Activated CD4-positive, alpha-beta memory T cell treated with anti-CD3 and anti-CD28 coated beads, Interleukin-2, amount 10 ng/mL, durations not matched to agents 7 days and 5 days (primary cell): ENCODE measurements around the gene LDLRAD4. TPM values are rescaled to one million over a fixed set of nuclear protein-coding genes. Genes with fewer than 3 reads are reported as not detected.
"Not testable (repeated sequence)": the region's sequence is repeated elsewhere in the genome, so short reads cannot be mapped to it uniquely, and the experiment has no call there.

ENCODE experiments used
- CTCF ChIA-PET: fragments of 350-600 bp; sonication (Branson Sonifier 250); formaldehyde crosslinking; loops from one replicate; lab custom pipeline; 2021; ENCODE audit warnings: antibody characterized with exemption, inconsistent platforms; lab: Charles Lee
- POLR2A ChIA-PET: fragments of 350-600 bp; sonication (Branson Sonifier 250); formaldehyde crosslinking; loops from one replicate; lab custom pipeline; 2021; ENCODE audit warnings: antibody characterized with exemption; lab: Charles Lee
- DNase-seq: peaks from one replicate; pipeline ENCODE4 v3.0.0-alpha.2; 2020
- H3K27ac Mint-ChIP-seq: one replicate; pipeline ENCODE4 v1.8.0; 2021; ENCODE audit warnings: mild to moderate bottlenecking, mixed read lengths
- H3K27me3 Mint-ChIP-seq: one replicate; pipeline ENCODE4 v1.8.0; 2021; ENCODE audit warnings: mixed read lengths
- H3K36me3 Mint-ChIP-seq: one replicate; pipeline ENCODE4 v1.8.0; 2021; ENCODE audit warnings: low read depth, mixed read lengths
- H3K4me1 Mint-ChIP-seq: one replicate; pipeline ENCODE4 v1.8.0; 2021; ENCODE audit warnings: mixed read lengths
- H3K4me3 Mint-ChIP-seq: one replicate; pipeline ENCODE4 v1.8.0; 2021; ENCODE audit warnings: mild to moderate bottlenecking, mixed read lengths
- H3K9me3 Mint-ChIP-seq: one replicate; pipeline ENCODE4 v1.8.0; 2021; ENCODE audit warnings: mixed read lengths
- total RNA-seq, 2 experiments: library from RNA; stranded (reverse); gene quantifications; one replicate each; pipeline ENCODE4 v1.2.3, GENCODE V29; 2021

LDLRAD4 gene
- total RNA-seq, 2 experiments from 2014 or later = 19.1 to 22.4 TPM

- ChIA-PET POLR2A (interaction anchor here (1.7 kb wide), 1 partner anchor 14 kb away, joined by 10 read pairs; no protein-coding TSS in a partner anchor), CTCF (no interaction called here)
- peaks cover 43% of the 10 kb centered on the region for H3K9me3 Mint-ChIP-seq
These were observed 380.5 kb downstream of the LDLRAD4 start for GRCh38 chr18:13599031-13599430.

DNA sequence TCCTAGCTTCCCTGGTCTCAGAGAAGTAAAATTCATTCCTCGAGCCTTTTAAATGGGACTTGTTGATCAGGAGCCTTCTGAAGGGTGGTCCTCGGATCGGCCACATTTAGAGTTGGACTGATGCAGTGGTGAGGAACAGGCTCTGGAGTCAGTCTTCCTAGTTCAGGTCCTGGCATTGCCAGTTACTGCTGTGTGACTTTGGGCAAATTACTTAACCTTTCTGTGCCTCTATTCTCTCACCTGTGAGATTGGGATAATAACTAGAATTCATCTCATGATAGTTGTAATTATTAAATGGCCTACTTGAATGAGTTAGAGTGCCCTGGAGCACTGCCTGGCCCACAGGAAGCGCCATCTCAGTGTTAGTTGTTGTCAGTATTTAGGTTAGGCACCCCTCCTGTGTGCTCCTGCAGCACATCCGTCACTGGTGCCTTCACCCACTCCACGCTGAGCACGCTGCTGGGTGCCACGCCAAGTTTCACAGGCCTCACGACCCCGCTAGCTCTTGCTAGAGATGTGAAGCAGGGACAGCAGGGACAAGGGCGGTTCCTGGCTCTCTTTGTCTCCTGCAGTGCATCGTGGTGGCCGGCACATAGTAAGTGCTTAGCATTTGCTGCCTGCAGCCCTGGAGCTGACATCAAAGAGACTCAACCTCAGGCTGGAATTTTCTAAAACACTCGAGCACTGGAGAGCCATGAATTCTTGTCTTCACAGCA is 384.9 kb downstream of the LDLRAD4 start:
- Mint-ChIP-seq H3K27ac (no peak overlapping the region), H3K4me3 (no peak overlapping the region), H3K4me1 (peaks cover 28% of the 10 kb centered on the region), H3K9me3 (peaks cover 6% of the 10 kb centered on the region), H3K27me3 (no peaks in the 10 kb centered on the region), H3K36me3 (peaks cover 16% of the 10 kb centered on the region)
- ChIA-PET CTCF (interaction anchor here (1.0 kb wide), 1 partner anchor 9 kb away, joined by 3 read pairs; no protein-coding TSS in a partner anchor), POLR2A (no interaction called here)
- DNase-seq = no peak

More at GRCh38 chr18:13599031-13599430, 380.5 kb downstream of the LDLRAD4 start:
- no peak for DNase-seq
- Mint-ChIP-seq H3K27me3 (no peaks in the 10 kb centered on the region), H3K27ac (no peak overlapping the region), H3K36me3 (peaks cover 55% of the 10 kb centered on the region), H3K4me3 (no peak overlapping the region), H3K4me1 (peaks cover 5% of the 10 kb centered on the region)

GRCh38 chr18:13604786-13605185 is 386.2 kb downstream of the LDLRAD4 start:
- POLR2A ChIA-PET = no interaction called here
- no peaks in the 10 kb centered on the region for H3K27me3 Mint-ChIP-seq
- peaks cover 10% of the 10 kb centered on the region for H3K36me3 Mint-ChIP-seq
- CTCF ChIA-PET = no interaction called here
- no peak overlapping the region for H3K27ac Mint-ChIP-seq
- H3K4me3 Mint-ChIP-seq = no peak overlapping the region
- H3K4me1 Mint-ChIP-seq = peaks cover 41% of the 10 kb centered on the region
- no peaks in the 10 kb centered on the region for H3K9me3 Mint-ChIP-seq
- no peak for DNase-seq

DNA sequence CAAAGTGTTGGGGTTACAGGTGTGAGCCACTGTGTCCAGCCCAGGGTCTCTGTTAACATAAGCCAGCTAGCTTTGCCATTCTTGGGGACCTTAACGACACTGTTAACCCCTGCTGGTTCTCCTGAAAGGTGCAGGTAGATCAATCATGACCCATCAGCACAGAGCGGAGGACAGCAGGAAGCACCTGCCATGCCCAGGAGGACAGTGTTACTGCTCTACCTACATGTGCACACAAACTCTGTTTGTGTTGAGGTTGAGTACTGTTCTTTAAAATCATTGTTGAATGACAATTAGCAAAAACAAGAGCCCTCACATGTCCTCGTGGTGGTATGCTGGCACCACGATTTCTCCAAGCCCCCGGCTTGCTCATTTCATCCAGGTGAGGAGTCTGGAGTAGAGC is 386.9 kb downstream of the LDLRAD4 start:
- ChIA-PET CTCF (interaction anchor here (1.3 kb wide), 1 partner anchor 47 kb away, joined by 5 read pairs; no protein-coding TSS in a partner anchor), POLR2A (interaction anchor here (0.7 kb wide), 1 partner anchor 9 kb away, joined by 3 read pairs; no protein-coding TSS in a partner anchor)
- Mint-ChIP-seq H3K36me3 (peaks cover 10% of the 10 kb centered on the region), H3K9me3 (no peaks in the 10 kb centered on the region), H3K27ac (no peak overlapping the region), H3K27me3 (no peaks in the 10 kb centered on the region), H3K4me3 (no peak overlapping the region), H3K4me1 (peaks cover 42% of the 10 kb centered on the region)
- no peak for DNase-seq

- Mint-ChIP-seq H3K27ac (no peak overlapping the region), H3K4me3 (no peak overlapping the region), H3K9me3 (no peaks in the 10 kb centered on the region), H3K36me3 (peaks cover 8% of the 10 kb centered on the region), H3K4me1 (peaks cover 46% of the 10 kb centered on the region), H3K27me3 (no peaks in the 10 kb centered on the region)
- ChIA-PET POLR2A (interaction anchor here (0.7 to 1.9 kb wide), 3 partner anchors 8 to 21 kb away, joined by 3 to 6 read pairs (median 3); no protein-coding TSS in a partner anchor), CTCF (interaction anchor here (1.2 to 1.3 kb wide), 2 partner anchors 46 to 48 kb away, joined by 3 to 5 read pairs; no protein-coding TSS in a partner anchor)
- no peak for DNase-seq
These were observed 387.3 kb downstream of the LDLRAD4 start for GRCh38 chr18:13605901-13606300.

DNA sequence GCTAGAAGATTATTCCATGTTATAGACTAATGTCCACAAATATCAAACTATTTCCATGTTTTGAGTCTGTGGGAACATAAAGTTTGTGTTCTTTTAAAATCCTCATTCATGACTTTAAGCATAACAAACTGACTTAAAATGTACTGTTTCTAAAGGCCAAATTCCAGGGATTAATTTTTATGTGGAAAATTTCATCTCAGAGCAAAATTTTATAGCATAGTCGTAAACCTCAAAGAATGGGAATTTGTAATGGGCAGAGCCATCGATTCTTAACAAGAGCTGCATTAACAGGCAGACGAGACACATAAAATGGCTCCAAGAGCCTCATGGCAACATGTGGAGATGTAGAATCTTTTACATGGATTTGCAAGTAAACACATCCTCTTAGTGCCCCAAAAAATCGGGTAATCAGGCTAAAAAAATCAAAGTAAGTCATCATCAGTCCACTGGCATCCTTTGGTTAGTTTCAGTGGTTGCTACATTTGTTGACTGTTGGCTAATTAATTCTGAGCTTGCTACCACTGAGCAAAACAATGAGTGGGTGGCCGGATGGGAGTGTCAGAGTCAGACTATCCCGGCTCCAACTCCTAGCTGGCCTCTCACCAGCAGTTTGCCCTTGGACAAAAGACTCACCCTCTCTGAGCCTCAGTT is 388.2 kb downstream of the LDLRAD4 start:
- peak overlapping the region; percentile 16 for H3K27ac Mint-ChIP-seq
- POLR2A ChIA-PET = interaction anchor here (0.7 to 1.9 kb wide), 3 partner anchors 20 to 40 kb away, joined by 3 to 6 read pairs (median 3); no protein-coding TSS in a partner anchor
- H3K4me3 Mint-ChIP-seq = no peak overlapping the region
- DNase-seq = no peak
- CTCF ChIA-PET = interaction anchor here (1.0 to 1.3 kb wide), 3 partner anchors 10 to 48 kb away, joined by 3 to 5 read pairs (median 3); no protein-coding TSS in a partner anchor
- H3K4me1 Mint-ChIP-seq = peaks cover 54% of the 10 kb centered on the region
- H3K36me3 Mint-ChIP-seq = peaks cover 3% of the 10 kb centered on the region
- H3K27me3 Mint-ChIP-seq = no peaks in the 10 kb centered on the region
- no peaks in the 10 kb centered on the region for H3K9me3 Mint-ChIP-seq

DNA sequence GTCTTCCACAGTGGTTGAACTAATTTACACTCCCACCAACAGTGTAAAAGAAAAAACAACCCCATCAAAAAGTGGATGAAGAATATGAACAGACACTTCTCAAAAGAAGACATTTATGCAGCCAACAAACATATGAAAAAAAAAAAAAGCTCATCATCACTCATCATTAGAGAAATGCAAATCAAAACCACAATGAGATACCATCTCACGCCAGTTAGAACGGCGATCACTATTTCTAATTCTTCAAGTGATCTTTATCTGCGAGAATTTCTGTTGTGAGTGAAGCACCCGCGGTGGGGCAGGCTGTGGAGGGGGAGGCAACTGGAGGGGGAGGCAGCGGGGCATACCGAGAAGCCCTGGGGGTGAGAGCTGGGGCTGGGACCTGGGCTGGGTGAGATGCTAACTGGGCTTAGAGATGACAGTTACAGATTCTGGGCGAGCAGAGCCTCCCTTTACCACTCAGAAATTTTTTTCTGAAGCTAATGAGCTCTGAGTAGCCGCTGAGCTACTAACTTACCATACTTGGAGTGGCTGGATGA is 389.5 kb downstream of the LDLRAD4 start:
- not testable (repeated sequence) for H3K27me3 Mint-ChIP-seq, H3K36me3 Mint-ChIP-seq, H3K9me3 Mint-ChIP-seq
- ChIA-PET POLR2A (interaction anchor here (0.8 to 3.1 kb wide), 10 partner anchors 19 to 342 kb away, joined by 3 to 33 read pairs (median 6); no protein-coding TSS in a partner anchor), CTCF (interaction anchor here (0.7 to 2.3 kb wide), 10 partner anchors 11 to 395 kb away, joined by 3 to 7 read pairs (median 4); partner anchors contain the start of genes FAM210A and RNMT)
- Mint-ChIP-seq H3K4me3 (peak overlapping the region; percentile 68), H3K27ac (peak overlapping the region; percentile 78), H3K4me1 (peaks cover 68% of the 10 kb centered on the region)
- DNase-seq = peak; percentile 59

- Mint-ChIP-seq H3K27me3 (no peaks in the 10 kb centered on the region), H3K4me3 (peak overlapping the region; percentile 68), H3K36me3 (no peaks in the 10 kb centered on the region), H3K4me1 (peaks cover 76% of the 10 kb centered on the region), H3K27ac (peak overlapping the region; percentile 82), H3K9me3 (no peaks in the 10 kb centered on the region)
- CTCF ChIA-PET = interaction anchor here (0.8 to 2.3 kb wide), 11 partner anchors 12 to 393 kb away, joined by 3 to 7 read pairs (median 4); partner anchors contain the start of genes FAM210A and RNMT
- peak; percentile 65 for DNase-seq
- POLR2A ChIA-PET = interaction anchor here (0.8 to 3.1 kb wide), 11 partner anchors 12 to 343 kb away, joined by 3 to 33 read pairs (median 6); no protein-coding TSS in a partner anchor
These were observed 390.4 kb downstream of the LDLRAD4 start for GRCh38 chr18:13608791-13609532.

GRCh38 chr18:13610555-13611141 is 392.1 kb downstream of the LDLRAD4 start:
- H3K9me3 Mint-ChIP-seq = no peaks in the 10 kb centered on the region
- peak overlapping the region; percentile 96 for H3K27ac Mint-ChIP-seq
- peaks cover 91% of the 10 kb centered on the region for H3K4me1 Mint-ChIP-seq
- CTCF ChIA-PET = no interaction called here
- no peak for DNase-seq
- H3K36me3 Mint-ChIP-seq = peaks cover 4% of the 10 kb centered on the region
- H3K27me3 Mint-ChIP-seq = no peaks in the 10 kb centered on the region
- POLR2A ChIA-PET = interaction anchor here (2.6 to 4.0 kb wide), 4 partner anchors 25 to 235 kb away, joined by 14 to 39 read pairs (median 30); no protein-coding TSS in a partner anchor
- H3K4me3 Mint-ChIP-seq = peak overlapping the region; percentile 69

DNA sequence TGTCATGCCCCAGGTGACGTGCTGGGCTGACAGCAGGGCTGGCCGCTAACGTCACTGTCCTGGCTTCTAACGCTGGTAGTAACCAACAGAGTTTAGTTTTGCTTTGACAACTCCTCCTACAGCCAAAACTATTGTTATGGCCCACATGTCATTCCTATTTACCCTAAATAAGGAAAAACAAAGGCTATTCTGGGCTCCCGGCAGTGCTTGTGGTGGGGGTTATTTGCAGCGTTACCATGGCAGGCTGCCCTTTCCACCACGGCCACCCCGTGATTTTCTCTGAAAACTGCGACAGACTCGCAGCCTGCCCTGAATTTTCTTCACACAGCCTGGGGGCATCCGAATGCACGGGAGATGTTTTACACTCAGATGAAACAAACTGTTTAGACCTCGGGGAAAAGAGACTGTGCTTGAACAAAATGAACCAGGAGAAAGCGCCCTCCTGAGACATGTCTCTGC is 392.6 kb downstream of the LDLRAD4 start:
- Mint-ChIP-seq H3K4me1 (peaks cover 92% of the 10 kb centered on the region), H3K36me3 (peaks cover 4% of the 10 kb centered on the region), H3K4me3 (peak overlapping the region; percentile 69), H3K9me3 (no peaks in the 10 kb centered on the region), H3K27ac (peak overlapping the region; percentile 96), H3K27me3 (no peaks in the 10 kb centered on the region)
- ChIA-PET CTCF (interaction anchor here (1.1 to 3.2 kb wide), 3 partner anchors 34 to 56 kb away, joined by 3 to 21 read pairs (median 6); no protein-coding TSS in a partner anchor), POLR2A (interaction anchor here (1.1 to 4.9 kb wide), 5 partner anchors 11 to 235 kb away, joined by 3 to 76 read pairs (median 14); no protein-coding TSS in a partner anchor)
- no peak for DNase-seq

- DNase-seq = peak; percentile 32
- peaks cover 4% of the 10 kb centered on the region for H3K36me3 Mint-ChIP-seq
- no peaks in the 10 kb centered on the region for H3K9me3 Mint-ChIP-seq
- ChIA-PET CTCF (interaction anchor here (1.0 to 3.9 kb wide), 6 partner anchors 8 to 395 kb away, joined by 3 to 31 read pairs (median 8); no protein-coding TSS in a partner anchor), POLR2A (interaction anchor here (0.7 to 4.9 kb wide), 15 partner anchors 10 to 910 kb away, joined by 3 to 76 read pairs (median 5); partner anchors contain the start of genes CEP192 and CEP76)
- H3K4me3 Mint-ChIP-seq = peak overlapping the region; percentile 69
- no peaks in the 10 kb centered on the region for H3K27me3 Mint-ChIP-seq
- peak overlapping the region; percentile 96 for H3K27ac Mint-ChIP-seq
- peaks cover 92% of the 10 kb centered on the region for H3K4me1 Mint-ChIP-seq
These were observed 393.1 kb downstream of the LDLRAD4 start for GRCh38 chr18:13611601-13612195.
